HG03520 (cell line): ENCODE data around the gene CTTN.

Experiments used
- ATAC-seq: cut with Tn5 transposase; IDR thresholded peaks from one replicate; pipeline ENCODE4 v1.9.1; 2021; ENCODE audit warnings: mild to moderate bottlenecking, moderate library complexity; ENCODE audit not compliant: unreplicated experiment

Gene CTTN

DNA sequence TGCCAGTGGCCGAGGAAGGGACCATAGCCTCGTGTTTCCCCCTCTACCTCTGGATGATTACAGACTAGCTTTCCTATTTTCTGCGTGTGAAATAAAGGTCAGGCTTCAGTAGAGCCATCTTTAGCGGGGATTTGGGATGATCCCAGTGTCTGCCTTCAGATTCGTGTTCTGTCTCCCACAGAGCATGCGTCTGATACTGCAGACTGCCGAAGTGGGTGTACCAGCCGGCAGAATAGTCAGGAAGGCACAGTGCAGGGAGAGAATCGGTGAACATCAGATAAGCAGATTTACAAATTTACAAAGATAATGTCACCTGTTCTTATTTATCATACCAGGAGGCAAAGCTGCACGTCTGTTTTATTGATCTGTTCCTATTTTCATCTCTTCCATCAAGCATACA, 11.1 kb downstream of the CTTN start:
- ATAC-seq, result no peak

DNA sequence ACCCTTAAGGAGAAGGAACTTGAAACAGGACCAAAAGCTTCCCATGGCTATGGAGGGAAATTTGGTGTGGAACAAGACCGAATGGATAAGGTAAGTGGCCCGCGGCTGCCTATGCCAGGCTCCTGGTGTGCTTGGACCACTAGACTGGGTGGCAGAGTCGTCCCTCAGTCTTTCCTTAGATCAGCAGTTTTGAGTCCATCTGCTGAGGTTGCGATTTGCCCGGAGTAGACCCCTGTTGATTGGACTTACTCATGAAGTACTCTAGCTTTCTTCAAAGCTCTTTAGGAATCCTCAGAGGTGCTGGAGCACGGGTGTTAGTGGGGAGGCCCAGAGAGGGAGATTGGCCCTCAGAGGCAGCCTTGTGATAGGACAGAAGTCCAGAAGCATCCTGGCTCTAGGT, 11.5 kb downstream of the CTTN start:
- ATAC-seq, result no peak

DNA sequence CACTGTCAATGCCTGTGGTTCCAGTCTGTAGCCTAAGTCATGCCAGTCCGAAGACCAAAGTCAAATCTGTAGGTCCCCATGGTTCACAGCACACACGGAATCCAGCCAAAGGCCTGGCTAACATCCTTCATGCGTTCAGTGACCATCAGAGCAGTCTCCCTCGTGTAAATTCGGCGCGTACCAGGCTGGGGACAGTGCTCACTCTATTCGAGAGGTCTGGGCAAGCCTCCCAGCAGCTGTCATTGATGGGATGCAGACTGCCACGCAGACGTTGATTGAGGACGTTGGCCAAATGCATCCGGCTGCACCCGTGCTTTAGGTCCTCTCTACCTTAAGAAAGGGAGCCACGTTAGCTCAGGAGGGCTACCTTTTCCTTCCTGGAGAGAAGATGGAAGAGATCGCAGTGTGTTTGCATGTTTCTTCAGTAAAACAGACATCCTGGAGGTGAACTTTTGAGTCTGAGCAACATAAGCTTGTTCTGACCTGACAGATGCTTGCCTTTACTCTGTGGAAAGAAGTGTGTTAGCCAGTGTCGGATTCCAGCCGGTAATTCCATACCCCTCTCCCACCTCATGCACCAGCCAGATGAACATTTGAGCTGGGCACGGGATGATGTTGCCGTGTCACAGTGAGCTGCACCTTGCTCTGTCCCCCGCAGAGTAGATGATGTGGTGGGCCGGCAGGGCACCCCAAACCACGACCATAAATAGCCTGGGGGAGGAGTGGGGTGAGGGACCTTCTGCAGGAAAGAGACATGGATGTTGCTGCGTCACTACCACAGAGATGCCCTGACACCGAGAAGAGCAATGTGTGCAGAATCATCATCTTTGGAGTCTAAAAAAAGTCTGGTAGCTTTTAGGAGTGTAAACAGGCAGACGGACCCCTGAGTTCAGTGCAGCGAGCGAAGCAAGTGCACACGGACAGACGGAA, 12.2 kb downstream of the CTTN start:
- ATAC-seq, result no peak

DNA sequence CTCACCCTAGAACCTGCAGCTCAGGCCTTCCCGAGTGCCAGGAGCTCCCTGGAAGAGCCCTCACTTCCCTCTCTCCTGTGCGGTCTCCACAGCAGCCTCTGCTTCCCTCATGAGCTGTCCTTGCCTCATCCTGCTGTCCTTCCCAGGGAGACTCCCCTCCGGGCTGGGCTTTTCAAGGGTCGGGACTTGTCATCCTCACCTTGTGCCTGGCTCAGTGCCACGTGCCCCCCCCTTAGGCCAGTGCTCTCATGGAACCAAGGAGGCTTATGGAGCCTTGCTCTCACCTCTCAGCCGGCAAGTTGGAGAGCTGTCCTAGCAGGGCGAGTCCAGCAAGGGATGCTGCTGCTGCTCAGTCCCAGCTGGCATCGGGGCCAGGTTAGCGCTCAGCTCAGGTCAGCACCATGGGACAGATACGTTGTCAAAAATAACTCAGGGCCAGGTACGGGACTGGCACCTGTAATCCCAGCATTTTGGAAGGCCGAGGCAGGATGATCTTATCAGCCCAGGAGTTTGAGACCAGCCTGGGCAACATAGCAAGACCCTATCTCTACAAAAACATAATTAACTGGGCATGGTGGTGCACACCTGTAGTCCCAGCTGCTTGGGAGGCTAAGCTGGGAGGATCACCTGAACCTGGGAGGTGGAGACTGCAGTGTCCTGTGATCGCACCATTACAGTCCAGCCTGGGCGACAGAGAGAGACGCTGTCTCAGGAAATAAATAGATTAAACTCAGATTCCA, 13.6 kb downstream of the CTTN start:
- no peak for ATAC-seq

GRCh38 chr11:70413151-70413550, 14.8 kb downstream of the CTTN start:
- ATAC-seq, result no peak

DNA sequence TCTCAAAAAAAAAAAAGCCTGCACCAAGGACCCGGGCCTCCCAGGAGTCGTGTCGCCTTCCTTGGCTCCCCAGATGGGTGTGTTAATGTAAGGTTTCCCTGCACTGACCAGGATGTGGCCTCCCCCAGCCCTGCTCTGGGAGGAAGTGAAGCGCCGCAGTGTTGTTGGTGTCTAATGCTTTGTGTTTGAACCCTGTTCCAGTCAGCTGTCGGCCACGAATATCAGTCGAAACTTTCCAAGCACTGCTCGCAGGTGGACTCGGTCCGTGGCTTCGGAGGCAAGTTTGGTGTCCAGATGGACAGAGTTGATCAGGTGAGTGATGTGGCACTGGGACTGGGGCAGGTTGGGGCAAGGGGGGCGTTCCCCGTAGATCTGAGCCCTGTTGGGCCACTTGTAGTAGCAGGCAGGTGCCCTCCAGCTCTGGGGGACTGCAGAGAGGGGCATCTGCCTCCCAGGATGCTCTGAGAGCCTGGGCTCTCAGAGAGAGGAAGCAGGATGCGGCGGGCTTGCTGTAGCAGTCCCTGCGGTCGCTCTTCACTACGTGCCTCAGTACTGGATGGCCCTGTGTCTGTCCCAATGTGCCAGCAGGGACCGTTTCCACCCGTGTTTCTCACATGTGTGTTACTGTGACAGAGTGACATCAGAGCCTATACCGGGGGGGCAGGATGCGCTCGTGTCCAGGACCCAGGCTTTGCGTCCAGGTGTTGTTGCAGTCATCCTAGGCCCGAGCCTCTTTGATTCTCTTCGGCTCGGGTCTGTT, 16.2 kb downstream of the CTTN start:
- no peak for ATAC-seq

DNA sequence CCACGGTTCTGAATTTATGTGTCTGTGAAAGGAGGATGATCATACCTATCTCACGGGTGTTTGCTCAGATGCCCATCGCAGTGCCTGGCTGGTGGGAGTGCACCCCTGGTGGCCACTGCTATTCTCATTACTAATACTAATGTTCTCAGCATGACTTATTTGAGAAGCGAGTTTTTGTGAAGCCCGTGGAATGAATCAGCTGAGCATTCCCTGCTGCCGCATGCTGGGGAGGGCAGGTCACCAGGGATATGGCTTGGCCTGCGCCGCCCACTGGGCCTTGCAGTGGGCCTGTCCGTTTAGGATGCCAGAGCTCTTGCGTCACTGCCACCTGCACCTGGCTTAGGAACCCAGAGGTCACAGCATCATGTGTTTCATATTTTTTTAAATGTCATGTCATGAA, 16.9 kb downstream of the CTTN start:
- ATAC-seq, result no peak

DNA sequence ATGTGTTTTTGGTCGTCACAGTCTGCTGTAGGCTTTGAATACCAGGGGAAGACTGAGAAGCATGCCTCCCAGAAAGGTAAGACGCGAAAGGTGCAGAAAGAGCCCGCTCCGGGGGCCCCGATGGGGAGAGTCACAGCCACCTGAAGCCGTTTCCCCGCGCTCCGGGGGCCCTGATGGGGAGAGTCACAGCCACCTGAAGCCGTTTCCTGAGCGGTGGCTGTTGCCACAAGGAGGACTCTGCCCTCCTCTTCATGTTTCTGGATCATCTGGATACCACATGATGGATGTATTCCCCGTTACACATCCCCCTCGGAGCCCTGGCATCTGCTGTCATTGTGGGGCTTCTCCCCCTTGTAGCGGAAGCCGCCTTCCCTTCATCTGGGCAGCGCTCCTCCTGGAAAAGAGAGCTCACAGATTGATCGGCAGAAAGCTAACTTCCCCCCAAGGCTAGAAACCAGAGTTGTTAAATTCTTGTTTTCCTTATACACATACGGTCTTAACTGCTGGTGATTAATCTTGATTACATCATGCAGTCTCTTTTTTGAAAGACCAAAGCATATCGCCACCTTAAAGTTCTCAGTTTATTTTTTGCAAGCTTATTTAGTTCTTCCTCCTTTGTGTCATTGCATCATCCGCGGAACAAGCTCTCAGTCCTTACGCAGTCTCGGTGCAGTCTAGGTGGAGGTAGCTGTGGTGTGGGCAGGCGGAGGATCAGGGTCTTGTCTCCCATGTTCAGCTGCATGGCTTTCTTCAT, 17.5 kb downstream of the CTTN start:
- no peak for ATAC-seq

DNA sequence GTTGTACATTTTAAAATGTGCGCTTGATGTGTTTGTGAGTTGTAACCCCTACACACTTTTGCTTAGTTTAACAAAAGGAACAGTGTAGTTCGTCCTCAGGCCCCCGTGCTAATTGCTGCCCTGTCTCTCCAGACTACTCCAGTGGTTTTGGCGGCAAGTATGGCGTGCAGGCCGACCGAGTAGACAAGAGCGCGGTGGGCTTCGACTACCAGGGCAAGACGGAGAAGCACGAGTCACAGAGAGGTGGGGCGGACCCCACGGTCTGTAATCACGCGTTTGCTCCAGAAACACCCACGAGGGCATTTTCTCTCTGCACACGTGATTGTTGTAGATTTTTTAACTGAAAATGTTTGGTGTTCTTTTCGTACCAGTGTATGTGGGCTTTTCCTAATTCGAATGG, 18.6 kb downstream of the CTTN start:
- ATAC-seq, result no peak

DNA sequence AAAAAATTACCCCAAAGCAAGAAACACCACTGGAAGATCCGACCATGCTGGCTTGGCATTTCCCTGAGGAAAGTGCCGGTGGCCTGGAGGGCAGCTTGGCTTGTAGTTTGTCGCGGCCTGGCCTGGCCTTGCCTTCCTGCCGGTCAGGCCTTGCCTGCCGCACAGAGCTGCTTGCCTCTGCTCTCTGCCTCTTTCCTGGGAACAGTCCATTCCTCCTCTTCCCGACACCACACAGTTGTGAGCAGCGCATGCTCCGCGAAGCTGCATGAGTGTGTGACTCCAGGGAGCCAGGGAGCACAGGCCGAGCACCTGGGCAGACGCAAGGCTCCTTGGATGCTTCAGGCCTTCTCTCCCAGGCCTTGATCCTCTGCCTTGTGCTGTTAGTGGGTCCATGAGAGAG, 19.8 kb downstream of the CTTN start:
- no peak for ATAC-seq

DNA sequence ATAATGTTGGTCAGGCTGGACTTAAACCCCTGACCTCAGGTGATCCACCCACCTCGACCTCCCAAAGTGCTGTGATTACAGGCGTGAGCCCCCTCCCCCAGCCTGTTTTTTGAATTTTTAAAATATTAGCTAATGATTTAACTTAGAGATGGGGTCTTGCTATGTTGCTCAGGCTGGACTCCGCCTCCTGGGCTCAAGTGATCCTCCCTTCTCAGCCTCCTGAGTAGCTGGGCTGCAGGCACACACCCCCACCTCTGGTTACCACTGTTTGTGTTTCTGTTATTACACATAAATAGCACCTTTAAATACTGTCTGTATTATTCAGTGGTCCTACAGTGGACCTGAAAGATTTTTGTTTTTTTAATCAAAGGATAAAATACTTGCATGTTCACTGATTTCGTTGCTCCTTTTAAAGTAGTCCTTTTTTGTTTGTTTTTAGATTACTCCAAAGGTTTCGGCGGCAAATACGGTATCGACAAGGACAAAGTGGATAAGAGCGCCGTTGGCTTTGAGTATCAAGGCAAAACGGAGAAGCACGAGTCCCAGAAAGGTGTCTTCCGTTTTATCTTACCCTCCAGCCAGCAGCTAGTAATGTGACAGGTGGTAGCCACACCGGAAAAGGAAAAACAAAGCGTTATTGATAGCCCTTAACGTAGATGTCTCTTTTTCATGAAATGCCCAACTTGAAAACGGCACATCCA, 21.1 kb downstream of the CTTN start:
- ATAC-seq, result no peak

DNA sequence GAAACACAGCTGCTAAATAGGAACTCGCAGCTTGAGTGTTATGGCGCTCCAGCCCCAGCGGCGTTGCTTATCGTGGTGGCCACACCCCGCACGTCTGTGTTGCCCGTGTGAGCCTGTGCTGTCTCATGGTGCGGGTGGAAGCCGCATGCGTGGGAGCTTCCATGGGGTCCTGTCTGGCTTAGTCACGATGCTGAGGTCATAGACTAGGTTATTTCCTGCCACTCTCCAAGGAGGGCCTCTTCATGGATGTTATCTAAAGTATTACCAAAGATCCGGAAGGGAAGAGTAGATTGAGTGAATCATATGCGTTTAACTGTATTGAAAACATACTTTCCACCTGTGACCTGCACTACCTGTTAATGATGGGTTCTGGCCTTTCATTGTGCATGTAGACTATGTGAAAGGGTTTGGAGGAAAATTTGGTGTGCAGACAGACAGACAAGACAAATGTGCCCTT, 21.7 kb downstream of the CTTN start:
- no peak for ATAC-seq

DNA sequence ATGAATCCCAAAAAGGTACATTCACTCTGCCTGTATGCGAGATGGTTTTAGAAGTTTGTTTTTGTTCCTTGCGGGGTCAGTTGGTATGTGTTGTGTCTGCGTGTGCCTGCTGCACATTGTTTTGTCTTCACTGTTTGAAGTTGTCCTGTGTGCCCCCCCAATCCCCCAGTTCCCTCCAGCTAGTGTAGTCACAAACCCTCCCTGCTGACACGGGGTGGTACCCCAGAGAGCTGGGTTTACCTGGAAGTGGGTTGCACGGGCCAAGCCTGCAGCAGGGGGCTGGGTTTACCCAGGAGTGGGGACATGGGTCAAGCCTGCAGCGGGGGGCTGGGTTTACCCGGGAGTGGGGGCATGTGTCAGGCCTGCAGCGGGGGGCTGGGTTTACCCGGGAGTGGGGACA, 22.2 kb downstream of the CTTN start:
- ATAC-seq, result no peak

DNA sequence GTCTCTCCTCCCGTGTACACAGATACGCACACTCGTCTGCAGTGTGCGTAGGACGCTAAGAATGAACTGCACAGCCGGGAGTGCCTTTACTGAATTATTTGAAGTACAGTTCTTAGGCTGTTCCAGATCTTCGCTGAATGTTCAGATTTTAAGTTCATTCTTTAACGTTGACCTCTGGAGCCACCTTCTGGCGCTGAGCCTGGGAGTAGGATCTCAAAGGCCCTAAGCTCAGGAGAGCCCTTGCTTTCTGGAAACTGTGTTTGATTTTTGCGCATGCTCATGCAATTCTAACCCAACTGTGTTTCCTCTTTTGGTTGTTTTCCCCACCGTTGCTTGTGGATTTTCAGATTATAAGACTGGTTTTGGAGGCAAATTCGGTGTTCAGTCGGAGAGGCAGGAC, 22.8 kb downstream of the CTTN start:
- ATAC-seq, result no peak

- no peak for ATAC-seq
Observed at GRCh38 chr11:70422692-70423522, 24.6 kb downstream of the CTTN start.

DNA sequence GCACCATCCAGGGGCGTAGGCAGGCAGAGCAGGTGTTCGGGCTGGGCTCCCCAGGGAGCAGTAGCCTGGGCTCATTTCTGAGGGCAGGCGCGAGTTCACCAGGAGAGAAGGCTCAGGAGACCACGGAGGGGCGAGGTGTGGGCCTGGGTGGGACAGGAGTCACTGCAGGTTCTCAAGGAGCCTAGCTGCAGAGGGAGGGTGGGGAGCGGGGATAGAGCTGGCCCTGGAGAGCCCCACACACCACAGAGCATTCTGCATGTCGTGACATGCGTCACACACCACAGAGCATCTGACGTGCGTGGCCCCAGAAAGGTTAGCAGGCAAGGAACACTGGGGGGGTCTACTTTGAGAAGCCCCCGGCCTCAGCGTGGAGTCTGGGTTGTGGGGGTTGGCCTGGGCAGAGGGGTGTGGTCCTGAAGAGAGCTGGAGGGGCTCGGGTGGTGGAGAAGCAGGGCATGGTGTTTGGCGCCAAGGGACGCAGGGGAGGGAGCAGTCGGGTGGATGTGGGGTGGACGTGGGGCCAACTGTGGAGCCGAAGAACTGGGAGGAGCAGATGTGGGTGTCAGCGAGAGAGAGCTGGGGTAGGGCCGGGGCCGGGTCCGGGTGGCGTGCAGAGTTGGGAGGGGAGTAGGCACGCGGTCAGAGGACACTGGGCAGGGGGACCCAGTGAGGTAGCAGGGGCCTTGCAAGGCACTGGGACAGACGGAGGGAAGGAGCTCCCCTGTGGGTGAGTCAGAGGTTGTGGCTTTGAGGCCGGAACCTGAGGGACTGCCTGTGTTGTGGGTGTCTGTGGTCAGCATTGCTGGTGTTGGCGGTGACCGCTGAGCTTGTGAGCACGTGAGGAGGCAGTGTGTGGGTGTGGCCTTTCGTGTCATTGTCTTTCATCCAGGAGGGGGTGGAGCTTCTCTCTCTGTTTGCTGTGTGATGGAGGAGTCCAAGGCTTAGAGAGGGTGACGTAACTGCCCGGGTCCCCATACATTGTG, 25.5 kb downstream of the CTTN start:
- ATAC-seq, result no peak

GRCh38 chr11:70424765-70425344, 26.5 kb downstream of the CTTN start:
- ATAC-seq, result no peak

DNA sequence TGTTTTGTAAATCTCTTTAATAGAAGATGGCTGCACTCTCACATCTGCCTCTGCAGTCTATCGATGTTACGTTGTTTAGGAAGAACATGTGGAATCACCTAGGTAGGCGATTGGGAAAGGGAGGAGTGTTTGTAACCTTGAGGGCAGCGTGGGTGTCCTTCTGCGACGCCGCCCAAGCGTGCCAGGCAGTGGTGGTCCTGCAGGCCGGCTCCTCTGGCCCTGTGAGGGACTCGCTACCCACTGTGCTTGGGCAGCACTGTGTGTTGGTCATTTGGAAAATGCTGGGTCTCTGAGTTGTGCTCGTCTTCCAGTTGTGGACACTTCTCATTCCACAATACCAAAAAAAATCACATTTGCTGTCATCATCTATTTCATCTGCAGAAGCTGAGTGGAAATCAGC, 29.1 kb downstream of the CTTN start:
- no peak for ATAC-seq
